ENCODE data around the gene ACTN4. TPM values are rescaled to one million over a fixed set of nuclear protein-coding genes. Genes with fewer than 3 reads are reported as not detected.
A peak's percentile ranks its signal among the peaks of the same experiment; 100 is the strongest.

The ACTN4 gene
- polyA plus RNA-seq, 2 of the 4 experiments (the other 2 are of a cell fraction), result 605 to 967 TPM

DNA sequence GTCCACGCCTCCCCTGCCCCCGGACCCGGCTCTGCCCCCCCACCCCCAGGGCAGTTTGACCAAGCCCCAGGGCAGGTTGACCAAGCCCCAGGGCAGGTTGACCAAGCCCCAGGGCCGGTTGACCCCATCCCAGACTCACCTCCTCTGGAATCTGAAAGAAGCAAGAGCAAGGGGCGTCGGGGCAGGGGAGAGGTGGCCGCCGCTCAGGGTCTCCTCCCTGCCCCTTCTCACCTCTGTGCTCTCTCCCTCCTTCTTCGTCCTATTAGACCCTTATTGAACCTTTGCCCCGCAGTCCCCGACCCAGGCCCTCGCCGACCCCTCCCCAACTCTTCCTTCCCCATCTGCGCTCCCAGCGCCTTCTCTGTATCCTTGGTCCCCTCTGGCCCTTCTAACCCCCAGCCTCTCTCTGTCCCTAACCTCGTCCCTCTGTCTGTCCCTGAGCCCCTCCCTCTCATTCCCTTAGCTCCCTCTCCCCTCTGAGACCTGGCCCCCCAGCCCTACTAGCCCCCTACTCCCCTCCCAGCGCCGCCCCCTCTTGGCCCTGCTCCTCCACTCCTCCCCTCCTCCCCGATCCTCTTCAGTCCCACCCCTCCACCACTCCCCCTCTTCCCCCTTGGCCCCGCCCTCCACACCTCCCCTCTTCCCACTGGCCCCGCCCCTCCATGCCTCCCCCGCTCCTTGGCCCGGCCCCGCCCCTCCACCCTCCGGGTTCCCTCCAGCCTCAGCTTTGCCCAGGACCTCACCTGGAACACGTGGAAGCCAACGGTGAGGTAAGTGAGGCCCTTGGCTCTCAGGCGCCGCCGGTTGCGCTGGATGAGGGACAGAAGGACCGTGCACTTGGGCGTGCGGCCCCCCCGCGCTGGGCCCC is 89.2 kb downstream of the ACTN4 start (continued):
- TF ChIP-seq MAZ (IDR thresholded peaks at IDR 0.05; ENCODE audit: borderline replicate concordance, low read depth, low read length) (no peak), KDM1A (IDR thresholded peaks at IDR 0.05; ENCODE audit: low read depth) (no peak)

- 88% methylated on average over 22 of the region's 22 CpGs for WGBS (ENCODE audit: missing lambda C conversion rate)
- Histone ChIP-seq H3K4me1 (peaks cover 43% of the 10 kb centered on the region), H3K27ac (peak overlapping the region; percentile 39 to 88; a peak in 5 of 6 replicates), H3K4me3 (no peak overlapping the region), H3K9me3 (no peaks in the 10 kb centered on the region), H3K4me2 (peak overlapping the region; percentile 74)
- DNase-seq (ENCODE audit: low read depth in 1 of 2, low spot score in 1 of 2) (peak in 1 of 2 experiments; percentile 13), FAIRE-seq (no peak), ATAC-seq (no peak)
- ChIA-PET CTCF (interaction anchor here (0.6 to 2.8 kb wide), 10 partner anchors 11 to 334 kb away, joined by 3 to 7 read pairs (median 4); partner anchors contain the start of gene FAM98C), POLR2A (no interaction called here)
- TF ChIP-seq ESRRA (IDR thresholded peaks at IDR 0.05; ENCODE audit: borderline replicate concordance, low read length) (no peak), ELK1 (IDR thresholded peaks at IDR 0.05; ENCODE audit: low read depth, low read length) (no peak), ZFP36 (IDR thresholded peaks at IDR 0.05; ENCODE audit: borderline replicate concordance, partially characterized antibody) (no peak), JUNB (IDR thresholded peaks at IDR 0.05) (no peak), NFE2L2 (conservative IDR thresholded peaks at IDR 0.05; ENCODE audit: low read length) (no peak), FOXS1 (CRISPR knock-in tag; IDR thresholded peaks at IDR 0.05) (no peak), ATOH8 (CRISPR knock-in tag; IDR thresholded peaks at IDR 0.05; ENCODE audit: low read depth) (no peak), EP300 (IDR thresholded peaks at IDR 0.05) (no peak)
These were observed 89.9 kb downstream of the ACTN4 start for GRCh38 chr19:38737281-38737865.

DNA sequence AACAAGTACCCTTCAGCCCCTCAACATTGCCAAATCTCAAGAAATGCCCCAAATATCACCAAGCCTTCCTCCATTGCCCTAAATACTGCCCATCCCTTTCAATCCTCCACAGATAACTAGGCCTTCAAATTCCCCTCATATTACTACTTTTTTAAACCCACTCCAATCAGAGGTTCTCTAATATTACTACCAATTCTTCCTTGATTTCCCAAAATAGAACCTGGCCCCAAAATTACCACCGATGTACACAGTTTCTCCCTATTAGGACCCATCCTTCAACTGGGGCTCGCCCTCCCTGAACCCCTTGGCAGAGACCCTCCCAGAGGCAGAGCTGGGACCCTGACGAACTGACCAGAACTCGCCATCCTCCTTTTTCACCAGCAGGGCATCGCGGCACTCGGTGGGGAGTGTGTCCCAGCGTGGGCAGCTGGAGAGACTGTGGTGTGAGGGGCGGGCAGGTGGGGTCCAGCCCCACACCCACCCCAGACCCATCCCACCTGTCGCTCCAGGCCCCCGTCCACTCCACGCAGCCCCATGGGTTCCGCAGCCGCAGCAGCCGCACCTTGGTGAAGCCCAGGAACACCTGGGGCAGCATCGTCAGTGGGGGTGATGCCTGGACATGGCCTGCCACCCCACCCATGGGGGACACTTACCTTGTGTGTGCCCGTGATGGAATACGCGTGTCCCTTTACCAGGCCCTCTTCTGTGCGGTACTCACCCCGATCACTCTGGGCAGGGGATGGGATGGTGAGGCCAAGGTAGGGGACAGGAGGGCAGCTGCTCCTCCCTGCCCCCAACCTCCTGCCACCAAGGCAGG is 90.7 kb downstream of the ACTN4 start:
- POLR2A ChIA-PET, result no interaction called here

DNA sequence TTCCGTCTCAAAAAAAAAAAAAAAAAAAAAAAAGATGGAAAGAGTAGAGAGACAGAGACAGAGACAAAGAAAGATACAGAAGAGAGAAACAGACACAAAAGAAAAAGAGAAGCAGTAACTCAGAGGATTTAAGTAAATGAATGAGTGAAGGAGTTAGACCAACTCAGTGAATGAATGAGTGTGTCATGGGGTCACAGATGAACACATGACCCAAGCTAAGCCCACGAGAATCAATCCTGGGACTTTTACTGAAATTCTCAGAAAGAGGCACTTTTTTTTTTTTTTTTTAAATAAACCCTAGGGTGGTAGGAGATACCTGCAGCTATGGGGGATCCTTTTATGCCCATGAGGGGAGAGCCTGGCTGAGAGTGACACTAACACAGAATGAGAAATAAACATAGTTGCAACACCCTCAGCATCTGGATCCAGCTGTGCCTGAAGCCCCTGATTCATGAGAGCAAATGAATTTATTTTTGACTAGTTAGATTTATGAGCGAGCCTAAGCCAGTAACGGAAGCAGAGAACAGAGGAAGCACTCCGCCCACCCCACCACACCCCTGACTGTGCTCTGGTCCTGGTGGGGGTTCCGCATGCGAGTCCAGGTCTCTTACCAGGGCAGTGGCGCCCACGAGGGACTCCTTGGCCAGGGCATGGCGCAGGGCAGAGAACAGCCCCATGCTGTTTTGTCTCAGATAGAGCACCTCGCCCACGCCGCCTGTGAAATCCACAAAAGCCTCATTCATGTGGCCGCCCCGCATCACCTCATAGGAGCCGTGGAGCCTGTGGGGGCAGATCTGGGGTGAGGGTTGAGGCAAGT is 92.2 kb downstream of the ACTN4 start:
- POLR2A ChIA-PET, result no interaction called here
- WGBS (ENCODE audit: missing lambda C conversion rate), result 87% methylated on average over 16 of the region's 16 CpGs
- CTCF ChIA-PET, result interaction anchor here (0.7 to 3.1 kb wide), 11 partner anchors 9 to 191 kb away, joined by 3 to 12 read pairs (median 3); partner anchors contain the start of genes MRPS12 and SARS2
- H3K9me3 ChIP-seq, result no peaks in the 10 kb centered on the region
- ATAC-seq, result no peak
- peak; percentile 59 for FAIRE-seq
- H3K4me3 ChIP-seq, result no peak overlapping the region
- TF ChIP-seq ZNF302 (CRISPR knock-in tag; IDR thresholded peaks at IDR 0.05) (no peak), POLR2AphosphoS2 (conservative IDR thresholded peaks at IDR 0.05; ENCODE audit: low read length) (peak; percentile 72), TFCP2L1 (CRISPR knock-in tag; IDR thresholded peaks at IDR 0.05) (no peak)
- peak in 1 of 2 experiments; percentile 29 for DNase-seq (ENCODE audit: low read depth in 1 of 2, low spot score in 1 of 2)
- peaks cover 24% of the 10 kb centered on the region for H3K4me1 ChIP-seq
- no peak overlapping the region; a peak in 1 of 6 replicates for H3K27ac ChIP-seq
- no peak overlapping the region for H3K4me2 ChIP-seq

More for the DNA sequence above, 90.7 kb downstream of the ACTN4 start:
- WGBS (ENCODE audit: missing lambda C conversion rate), result 94% methylated on average over 21 of the region's 21 CpGs
- no peak for FAIRE-seq
- Histone ChIP-seq H3K4me3 (no peak overlapping the region), H3K27ac (no peak overlapping the region), H3K9me3 (no peaks in the 10 kb centered on the region), H3K4me1 (peaks cover 36% of the 10 kb centered on the region), H3K4me2 (no peak overlapping the region)
- CTCF ChIA-PET, result interaction anchor here (0.6 to 2.8 kb wide), 18 partner anchors 8 to 335 kb away, joined by 3 to 7 read pairs (median 4); partner anchors contain the start of genes FAM98C, FBXO17, MRPS12 and SARS2
- no peak for DNase-seq (ENCODE audit: low read depth in 1 of 2, low spot score in 1 of 2)
- no peak for ATAC-seq
- peak; percentile 53; the same call in 1 of the 2 replicates for TF ChIP-seq MAZ (IDR thresholded peaks at IDR 0.05; ENCODE audit: borderline replicate concordance, low read depth, low read length)
- no peak for TF ChIP-seq HOXA7 (CRISPR knock-in tag; IDR thresholded peaks at IDR 0.05)
- TF ChIP-seq POLR2AphosphoS2 (conservative IDR thresholded peaks at IDR 0.05; ENCODE audit: low read length), result peak; percentile 54; the same call in 1 of the 2 replicates
